WERI-Rb-1 (cell line): ENCODE measurements around the gene PRRC2B.

Source experiments
- DNase-seq: peaks from one replicate; pipeline ENCODE4 v3.0.0-alpha.2; 2020
- H3K27ac ChIP-seq: fragments of 250-450 bp; sonication (Bioruptor Pico); 2 replicates; pipeline ENCODE4 v1.5.1; 2020; ENCODE audit warnings: mild to moderate bottlenecking, moderate library complexity
- H3K27me3 ChIP-seq: fragments of 250-450 bp; sonication (Bioruptor Pico); 2 replicates; pipeline ENCODE4 v1.5.1; 2021; ENCODE audit warnings: mild to moderate bottlenecking, low read depth, moderate library complexity; ENCODE audit not compliant: insufficient read depth, severe bottlenecking
- H3K36me3 ChIP-seq: fragments of 250-450 bp; sonication (Bioruptor Pico); 2 replicates; pipeline ENCODE4 v1.5.1; 2020; ENCODE audit warnings: mild to moderate bottlenecking, moderate library complexity
- H3K4me3 ChIP-seq: 2 replicates; pipeline ENCODE4 v1.5.1; 2011; ENCODE audit warnings: low read depth, mild to moderate bottlenecking, control low read depth, low read length
- H3K9me3 ChIP-seq: fragments of 250-450 bp; sonication (Bioruptor Pico); 2 replicates; pipeline ENCODE4 v1.5.1; 2021; ENCODE audit warnings: mild to moderate bottlenecking, moderate library complexity; ENCODE audit not compliant: severe bottlenecking
- CTCF ChIP-seq: IDR thresholded peaks from 2 replicates; pipeline ENCODE4 v1.5.1; 2011; ENCODE audit warnings: low read depth, mild to moderate bottlenecking, control low read depth, inconsistent platforms, low read length

PRRC2B gene

GRCh38 chr9:131518553-131518952 lies 124.7 kb downstream of the PRRC2B start:
- Histone ChIP-seq H3K36me3 (peaks cover 92% of the 10 kb centered on the region), H3K27ac (no peak overlapping the region), H3K27me3 (no peaks in the 10 kb centered on the region), H3K4me3 (no peak overlapping the region), H3K9me3 (no peaks in the 10 kb centered on the region)
- DNase-seq: no peak
- TF ChIP-seq CTCF: no peak

- no peak for DNase-seq
- no peak overlapping the region for H3K4me3 ChIP-seq
- no peaks in the 10 kb centered on the region for H3K9me3 ChIP-seq
- H3K36me3 ChIP-seq: peaks cover 93% of the 10 kb centered on the region
- no peak overlapping the region for H3K27ac ChIP-seq
- H3K27me3 ChIP-seq: no peaks in the 10 kb centered on the region
- TF ChIP-seq CTCF: no peak
Observed at GRCh38 chr9:131520503-131520902, 126.6 kb downstream of the PRRC2B start.

DNA sequence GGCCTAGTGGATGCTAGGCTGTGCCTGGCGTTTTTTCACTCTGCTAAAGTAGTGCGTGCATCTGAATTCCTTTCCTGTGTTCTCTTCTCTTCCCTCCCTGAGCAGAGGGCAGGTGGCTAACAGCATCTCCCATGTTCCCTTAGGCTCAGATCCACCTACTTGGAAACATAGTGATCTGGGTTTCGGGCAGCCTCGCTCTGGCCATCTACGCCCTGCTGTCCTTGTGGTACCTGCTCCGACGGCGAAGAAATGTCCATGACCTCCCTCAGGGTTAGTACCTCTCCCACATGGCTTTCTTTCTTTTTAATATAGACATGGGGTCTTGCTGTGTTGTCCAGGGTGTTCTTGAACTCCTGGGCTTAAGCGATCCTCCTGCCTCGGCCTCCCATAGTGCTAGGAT lies 127.3 kb downstream of the PRRC2B start:
- no peak for DNase-seq
- TF ChIP-seq CTCF: no peak
- no peaks in the 10 kb centered on the region for H3K27me3 ChIP-seq
- no peak overlapping the region for H3K4me3 ChIP-seq
- H3K36me3 ChIP-seq: peaks cover 100% of the 10 kb centered on the region
- H3K27ac ChIP-seq: no peak overlapping the region
- no peaks in the 10 kb centered on the region for H3K9me3 ChIP-seq

DNA sequence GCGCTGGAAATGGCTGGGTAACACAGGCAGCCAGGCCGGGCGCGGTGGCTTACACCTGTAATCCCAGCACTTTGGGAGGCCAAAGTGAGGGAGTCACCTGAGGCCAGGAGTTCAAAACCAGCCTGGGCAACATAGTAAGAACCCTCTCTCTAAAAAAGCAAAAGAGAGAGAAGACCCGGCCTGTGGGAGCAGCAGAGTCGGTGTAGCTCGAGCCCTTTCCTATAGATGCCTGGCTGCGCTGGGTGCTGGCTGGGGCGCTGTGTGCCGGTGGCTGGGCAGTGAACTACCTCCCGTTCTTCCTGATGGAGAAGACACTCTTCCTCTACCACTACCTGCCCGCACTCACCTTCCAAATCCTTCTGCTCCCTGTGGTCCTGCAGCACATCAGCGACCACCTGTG lies 127.9 kb downstream of the PRRC2B start:
- no peak overlapping the region for H3K4me3 ChIP-seq
- no peak overlapping the region for H3K27ac ChIP-seq
- no peaks in the 10 kb centered on the region for H3K9me3 ChIP-seq
- H3K27me3 ChIP-seq: no peaks in the 10 kb centered on the region
- DNase-seq: no peak
- peaks cover 100% of the 10 kb centered on the region for H3K36me3 ChIP-seq
- no peak for TF ChIP-seq CTCF

DNA sequence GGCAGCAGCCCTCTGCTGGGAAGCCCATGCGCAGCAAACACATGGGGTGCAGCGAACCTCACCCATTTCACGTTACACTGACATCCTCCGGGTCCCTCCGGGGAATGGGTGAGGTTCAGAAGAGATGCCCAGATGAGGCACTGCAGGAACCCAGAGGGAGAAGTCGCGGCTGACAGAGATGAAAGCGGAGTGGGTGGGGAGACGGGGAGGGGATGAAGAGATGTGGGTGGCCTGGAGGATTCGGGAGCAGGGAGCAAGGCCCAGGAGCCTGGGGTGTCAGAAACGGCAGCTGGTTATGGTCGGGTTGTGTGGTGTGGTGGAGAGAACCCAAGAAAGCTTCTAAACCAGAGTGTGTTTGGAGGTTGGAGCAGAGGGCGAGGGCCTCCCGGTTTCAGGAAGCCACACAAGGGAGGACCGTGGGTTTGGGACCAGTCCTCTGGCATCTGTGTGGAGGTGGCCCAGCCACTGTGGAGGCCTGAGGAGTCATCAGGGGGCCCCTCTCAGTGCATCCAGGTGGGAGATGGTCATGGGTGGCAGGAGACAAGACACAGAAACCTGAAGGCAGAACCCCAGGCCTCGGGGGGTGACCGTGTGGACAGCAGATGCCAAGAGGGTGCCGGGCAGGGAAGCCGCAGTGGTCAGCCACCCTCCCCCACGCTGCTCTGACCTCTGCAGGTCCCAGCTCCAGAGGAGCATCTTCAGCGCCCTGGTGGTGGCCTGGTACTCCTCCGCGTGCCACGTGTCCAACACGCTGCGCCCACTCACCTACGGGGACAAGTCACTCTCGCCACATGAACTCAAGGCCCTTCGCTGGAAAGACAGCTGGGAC lies 128.6 kb downstream of the PRRC2B start:
- peaks cover 100% of the 10 kb centered on the region for H3K36me3 ChIP-seq
- no peaks in the 10 kb centered on the region for H3K9me3 ChIP-seq
- H3K27me3 ChIP-seq: no peaks in the 10 kb centered on the region
- DNase-seq: no peak
- no peak overlapping the region for H3K4me3 ChIP-seq
- no peak overlapping the region; the same call in 1 of the 2 replicates for H3K27ac ChIP-seq
- no peak for TF ChIP-seq CTCF

- TF ChIP-seq CTCF: no peak
- no peak overlapping the region for H3K4me3 ChIP-seq
- peak overlapping the region; percentile 53; the same call in 1 of the 2 replicates for H3K27ac ChIP-seq
- H3K27me3 ChIP-seq: no peaks in the 10 kb centered on the region
- H3K36me3 ChIP-seq: peaks cover 100% of the 10 kb centered on the region
- no peak for DNase-seq
- no peaks in the 10 kb centered on the region for H3K9me3 ChIP-seq
Observed at GRCh38 chr9:131523086-131523388, 129.2 kb downstream of the PRRC2B start.
